22Rv1 (cell line): ENCODE results near the gene CERT1.

ENCODE experiments used
- ZFX ChIP-seq: fragments of 450-650 bp; IDR thresholded peaks from 2 replicates; pipeline ENCODE4 v1.6.1; 2017; ENCODE audit warnings: antibody characterized with exemption, borderline replicate concordance
- TF ChIP-seq, protein P1 (sequence below): fragments of 450-650 bp; IDR thresholded peaks from 2 replicates; pipeline ENCODE4 v1.5.1; 2017; ENCODE audit warnings: mild to moderate bottlenecking

DNA sequence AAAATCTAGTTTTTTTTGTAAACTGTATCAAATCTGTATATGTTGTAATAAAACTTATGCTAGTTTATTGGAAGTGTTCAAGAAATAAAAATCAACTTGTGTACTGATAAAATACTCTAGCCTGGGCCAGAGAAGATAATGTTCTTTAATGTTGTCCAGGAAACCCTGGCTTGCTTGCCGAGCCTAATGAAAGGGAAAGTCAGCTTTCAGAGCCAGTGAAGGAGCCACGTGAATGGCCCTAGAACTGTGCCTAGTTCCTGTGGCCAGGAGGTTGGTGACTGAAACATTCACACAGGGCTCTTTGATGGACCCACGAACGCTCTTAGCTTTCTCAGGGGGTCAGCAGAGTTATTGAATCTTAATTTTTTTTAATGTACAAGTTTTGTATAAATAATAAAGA is 150.1 kb downstream of the CERT1 start:
- TF ChIP-seq, protein P1, sequence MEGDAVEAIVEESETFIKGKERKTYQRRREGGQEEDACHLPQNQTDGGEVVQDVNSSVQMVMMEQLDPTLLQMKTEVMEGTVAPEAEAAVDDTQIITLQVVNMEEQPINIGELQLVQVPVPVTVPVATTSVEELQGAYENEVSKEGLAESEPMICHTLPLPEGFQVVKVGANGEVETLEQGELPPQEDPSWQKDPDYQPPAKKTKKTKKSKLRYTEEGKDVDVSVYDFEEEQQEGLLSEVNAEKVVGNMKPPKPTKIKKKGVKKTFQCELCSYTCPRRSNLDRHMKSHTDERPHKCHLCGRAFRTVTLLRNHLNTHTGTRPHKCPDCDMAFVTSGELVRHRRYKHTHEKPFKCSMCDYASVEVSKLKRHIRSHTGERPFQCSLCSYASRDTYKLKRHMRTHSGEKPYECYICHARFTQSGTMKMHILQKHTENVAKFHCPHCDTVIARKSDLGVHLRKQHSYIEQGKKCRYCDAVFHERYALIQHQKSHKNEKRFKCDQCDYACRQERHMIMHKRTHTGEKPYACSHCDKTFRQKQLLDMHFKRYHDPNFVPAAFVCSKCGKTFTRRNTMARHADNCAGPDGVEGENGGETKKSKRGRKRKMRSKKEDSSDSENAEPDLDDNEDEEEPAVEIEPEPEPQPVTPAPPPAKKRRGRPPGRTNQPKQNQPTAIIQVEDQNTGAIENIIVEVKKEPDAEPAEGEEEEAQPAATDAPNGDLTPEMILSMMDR = no peak
- no peak for TF ChIP-seq ZFX
